Measurements from ENCODE around the gene DNAJC8.

Gene DNAJC8

GRCh38 chr1:28194326-28195035 is 38.3 kb downstream of the DNAJC8 start:
- TF ChIP-seq FOXP2 (optimal IDR thresholded peaks at IDR 0.05; ENCODE audit: borderline replicate concordance, extremely low read depth, extremely low read length, insufficient read depth) (no peak), POLR2AphosphoS5 (IDR thresholded peaks at IDR 0.05; ENCODE audit: low read depth, low read length) (no peak), TAF1 (IDR thresholded peaks at IDR 0.05; ENCODE audit: borderline replicate concordance, insufficient read depth, low read length) (no peak), SIN3A (IDR thresholded peaks at IDR 0.05; ENCODE audit: borderline replicate concordance, insufficient read depth, low read length) (no peak), REST (IDR thresholded peaks at IDR 0.05; ENCODE audit: insufficient read depth in 1 of 2, low read depth in 2 of 2, low read length in 2 of 2) (no peak)

- TF ChIP-seq REST (IDR thresholded peaks at IDR 0.05; ENCODE audit: insufficient read depth in 1 of 2, low read depth in 2 of 2, low read length in 2 of 2), result no peak
- TF ChIP-seq POLR2AphosphoS5 (IDR thresholded peaks at IDR 0.05; ENCODE audit: low read depth, low read length), result no peak
- no peak for TF ChIP-seq FOXP2 (optimal IDR thresholded peaks at IDR 0.05; ENCODE audit: borderline replicate concordance, extremely low read depth, extremely low read length, insufficient read depth)
- TF ChIP-seq SIN3A (IDR thresholded peaks at IDR 0.05; ENCODE audit: borderline replicate concordance, insufficient read depth, low read length), result no peak
- no peak for TF ChIP-seq TAF1 (IDR thresholded peaks at IDR 0.05; ENCODE audit: borderline replicate concordance, insufficient read depth, low read length)
Measured at GRCh38 chr1:28193701-28194161, 39.1 kb downstream of the DNAJC8 start.

GRCh38 chr1:28190996-28191645 is 41.7 kb downstream of the DNAJC8 start:
- no peak for TF ChIP-seq TAF1 (IDR thresholded peaks at IDR 0.05; ENCODE audit: borderline replicate concordance, insufficient read depth, low read length)
- no peak for TF ChIP-seq REST (IDR thresholded peaks at IDR 0.05; ENCODE audit: insufficient read depth in 1 of 2, low read depth in 2 of 2, low read length in 2 of 2)
- no peak for TF ChIP-seq POLR2AphosphoS5 (IDR thresholded peaks at IDR 0.05; ENCODE audit: low read depth, low read length)

GRCh38 chr1:28190337-28190979 is 42.4 kb downstream of the DNAJC8 start:
- no peak for TF ChIP-seq TAF1 (IDR thresholded peaks at IDR 0.05; ENCODE audit: borderline replicate concordance, insufficient read depth, low read length)
- TF ChIP-seq FOXP2 (optimal IDR thresholded peaks at IDR 0.05; ENCODE audit: borderline replicate concordance, extremely low read depth, extremely low read length, insufficient read depth), result no peak
- no peak for TF ChIP-seq SIN3A (IDR thresholded peaks at IDR 0.05; ENCODE audit: borderline replicate concordance, insufficient read depth, low read length)
- no peak for TF ChIP-seq POLR2AphosphoS5 (IDR thresholded peaks at IDR 0.05; ENCODE audit: low read depth, low read length)
- no peak for TF ChIP-seq REST (IDR thresholded peaks at IDR 0.05; ENCODE audit: insufficient read depth in 1 of 2, low read depth in 2 of 2, low read length in 2 of 2)

Data from PFSK-1 (cell line).